B cell (primary cell): ENCODE measurements around the gene CDH13.

ENCODE experiments used
- EZH2 ChIP-seq: IDR thresholded peaks from 2 replicates; pipeline ENCODE4 v1.6.1; 2012; ENCODE audit warnings: borderline replicate concordance, low read depth, mild to moderate bottlenecking, moderate library complexity, low read length; ENCODE audit not compliant: insufficient read depth, poor library complexity, severe bottlenecking
- TF ChIP-seq, protein P1 (sequence below): fragments of 200-600 bp; IDR thresholded peaks from one replicate; pipeline ENCODE4 v1.8.0; 2022; ENCODE audit warnings: antibody characterized with exemption, mild to moderate bottlenecking

DNA sequence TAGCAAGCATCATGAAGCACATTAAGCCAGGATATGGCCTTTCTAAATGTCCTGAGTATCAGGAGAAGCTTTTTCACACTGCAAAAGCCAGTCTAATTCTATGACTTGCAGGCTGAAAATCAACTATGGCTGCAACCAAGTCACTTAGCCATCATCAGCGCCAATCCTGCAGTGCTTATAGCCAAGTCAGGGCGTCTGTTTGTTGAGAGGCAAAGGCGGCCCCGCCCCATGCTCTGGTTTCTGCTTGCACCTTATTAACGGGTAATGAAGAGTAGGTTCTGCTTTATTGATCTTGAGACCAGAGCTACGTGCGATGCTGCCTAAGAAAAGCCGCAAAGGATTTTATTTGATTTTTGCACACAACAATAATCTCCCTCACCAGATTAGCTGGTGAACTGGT is 88.4 kb downstream of the CDH13 start:
- TF ChIP-seq, protein P1, sequence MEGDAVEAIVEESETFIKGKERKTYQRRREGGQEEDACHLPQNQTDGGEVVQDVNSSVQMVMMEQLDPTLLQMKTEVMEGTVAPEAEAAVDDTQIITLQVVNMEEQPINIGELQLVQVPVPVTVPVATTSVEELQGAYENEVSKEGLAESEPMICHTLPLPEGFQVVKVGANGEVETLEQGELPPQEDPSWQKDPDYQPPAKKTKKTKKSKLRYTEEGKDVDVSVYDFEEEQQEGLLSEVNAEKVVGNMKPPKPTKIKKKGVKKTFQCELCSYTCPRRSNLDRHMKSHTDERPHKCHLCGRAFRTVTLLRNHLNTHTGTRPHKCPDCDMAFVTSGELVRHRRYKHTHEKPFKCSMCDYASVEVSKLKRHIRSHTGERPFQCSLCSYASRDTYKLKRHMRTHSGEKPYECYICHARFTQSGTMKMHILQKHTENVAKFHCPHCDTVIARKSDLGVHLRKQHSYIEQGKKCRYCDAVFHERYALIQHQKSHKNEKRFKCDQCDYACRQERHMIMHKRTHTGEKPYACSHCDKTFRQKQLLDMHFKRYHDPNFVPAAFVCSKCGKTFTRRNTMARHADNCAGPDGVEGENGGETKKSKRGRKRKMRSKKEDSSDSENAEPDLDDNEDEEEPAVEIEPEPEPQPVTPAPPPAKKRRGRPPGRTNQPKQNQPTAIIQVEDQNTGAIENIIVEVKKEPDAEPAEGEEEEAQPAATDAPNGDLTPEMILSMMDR, result no peak
- no peak for TF ChIP-seq EZH2
